GM19099 (cell line): ENCODE measurements around the gene STX1B.

Experiments
- POLR2A ChIP-seq: IDR thresholded peaks from 3 replicates; pipeline ENCODE4 v1.6.1; 2011; ENCODE audit warnings: low read depth; ENCODE audit not compliant: insufficient read length; ENCODE audit errors: extremely low read depth

Gene STX1B

GRCh38 chr16:31023252-31023602 is 12.8 kb upstream of the STX1B start:
- no peak for TF ChIP-seq POLR2A

GRCh38 chr16:31022544-31023251 is 12.3 kb upstream of the STX1B start:
- no peak for TF ChIP-seq POLR2A

GRCh38 chr16:31020536-31020935 is 10.1 kb upstream of the STX1B start:
- no peak for TF ChIP-seq POLR2A

- TF ChIP-seq POLR2A: no peak
Observed at GRCh38 chr16:31016018-31016417, 5.6 kb upstream of the STX1B start.

GRCh38 chr16:31009894-31010584 is 399 bp downstream of the STX1B start:
- no peak for TF ChIP-seq POLR2A

GRCh38 chr16:31009120-31009519 is 1.3 kb downstream of the STX1B start:
- TF ChIP-seq POLR2A: no peak

- TF ChIP-seq POLR2A: no peak
Observed at GRCh38 chr16:31008551-31008950, 1.9 kb downstream of the STX1B start.

GRCh38 chr16:31008149-31008548 is 2.3 kb downstream of the STX1B start:
- no peak for TF ChIP-seq POLR2A

- TF ChIP-seq POLR2A: no peak
Observed at GRCh38 chr16:31007684-31008083, 2.8 kb downstream of the STX1B start.

GRCh38 chr16:31006589-31006988 is 3.8 kb downstream of the STX1B start:
- TF ChIP-seq POLR2A: no peak

- no peak for TF ChIP-seq POLR2A
Observed at GRCh38 chr16:31006086-31006385, 4.4 kb downstream of the STX1B start.

GRCh38 chr16:31005350-31006085 is 4.9 kb downstream of the STX1B start:
- TF ChIP-seq POLR2A: no peak

GRCh38 chr16:31004658-31005057 is 5.8 kb downstream of the STX1B start:
- TF ChIP-seq POLR2A: no peak

- no peak for TF ChIP-seq POLR2A
Observed at GRCh38 chr16:31003744-31004143, 6.7 kb downstream of the STX1B start.

- no peak for TF ChIP-seq POLR2A
Observed at GRCh38 chr16:31002862-31003341, 7.5 kb downstream of the STX1B start.

GRCh38 chr16:31002250-31002700 is 8.2 kb downstream of the STX1B start:
- no peak for TF ChIP-seq POLR2A
